IMR-90 (cell line): ENCODE measurements around the gene LRRTM4. TPM values are rescaled to one million over a fixed set of nuclear protein-coding genes. Genes with fewer than 3 reads are reported as not detected.

Source experiments
- ATAC-seq: fragments of 200-7000 bp; cut with Tn5 transposase; 2 replicates; pipeline ENCODE4 v1.9.1; 2020; ENCODE audit warnings: low read depth, mild to moderate bottlenecking, moderate library complexity
- BruUV-seq: library from RNA; stranded (reverse); fragments of 400-500 nt; replicated peaks from 2 replicates; lab custom pipeline; 2021; lab: Mats Ljungman, UMichigan
- CTCF ChIA-PET: fragments of 300-600 bp; formaldehyde crosslinking; extraction: SDS; loops from one replicate; lab custom pipeline; 2021; ENCODE audit warnings: antibody characterized with exemption; lab: Yijun Ruan, JAX
- POLR2A ChIA-PET: fragments of 300-600 bp; sonication (Branson Sonifier 250); formaldehyde crosslinking; loops from one replicate; lab custom pipeline; 2022; ENCODE audit warnings: antibody characterized with exemption; ENCODE audit not compliant: unreplicated experiment; lab: Charles Lee
- DNase-seq: peaks from one replicate; pipeline ENCODE4 v3.0.0; 2013
- H2AFZ ChIP-seq: replicated peaks from 2 replicates; pipeline ENCODE3; 2013; ENCODE audit warnings: low read length, mild to moderate bottlenecking; ENCODE audit not compliant: poor library complexity
- H2AK5ac ChIP-seq: 2 replicates; pipeline ENCODE4 v1.6.1; 2013; ENCODE audit warnings: low read depth, low read length, inconsistent platforms
- H2AK9ac ChIP-seq: replicated peaks from 2 replicates; pipeline ENCODE3; 2013; ENCODE audit warnings: mild to moderate bottlenecking, low read depth, low read length, moderate library complexity; ENCODE audit not compliant: poor library complexity
- H2BK120ac ChIP-seq: 2 replicates; pipeline ENCODE4 v1.6.1; 2013; ENCODE audit warnings: low read depth, low read length, inconsistent platforms
- H2BK15ac ChIP-seq: 3 replicates; pipeline ENCODE4 v1.6.1; 2013; ENCODE audit warnings: low read depth, low read length, inconsistent platforms
- H2BK20ac ChIP-seq: 2 replicates; pipeline ENCODE4 v1.6.1; 2013; ENCODE audit warnings: low read depth, mild to moderate bottlenecking, inconsistent platforms, low read length, moderate library complexity
- H2BK5ac ChIP-seq: 2 replicates; pipeline ENCODE4 v1.6.1; 2013; ENCODE audit warnings: mild to moderate bottlenecking, low read depth, low read length, inconsistent platforms; ENCODE audit not compliant: poor library complexity, severe bottlenecking
- H3K14ac ChIP-seq: replicated peaks from 2 replicates; pipeline ENCODE4 v1.6.1; 2013; ENCODE audit warnings: low read depth, low read length, inconsistent platforms
- H3K18ac ChIP-seq: 2 replicates; pipeline ENCODE4 v1.6.1; 2013; ENCODE audit warnings: low read depth, low read length, control low read depth
- H3K23ac ChIP-seq: 2 replicates; pipeline ENCODE4 v1.6.1; 2013; ENCODE audit warnings: low read depth, low read length, inconsistent platforms
- H3K27ac ChIP-seq: 2 replicates; pipeline ENCODE4 v1.5.1; 2013; ENCODE audit warnings: mild to moderate bottlenecking, control low read depth, low read length; ENCODE audit not compliant: insufficient read depth
- H3K27me3 ChIP-seq: 2 replicates; pipeline ENCODE4 v1.6.1; 2013; ENCODE audit warnings: low read length; ENCODE audit not compliant: control insufficient read depth, insufficient read depth
- H3K36me3 ChIP-seq: 2 replicates; pipeline ENCODE4 v1.6.1; 2013; ENCODE audit warnings: low read length, mixed read lengths; ENCODE audit not compliant: control insufficient read depth, insufficient read depth
- H3K4ac ChIP-seq: 2 replicates; pipeline ENCODE4 v1.6.1; 2013; ENCODE audit warnings: low read depth, low read length, inconsistent platforms
- H3K4me1 ChIP-seq: 2 replicates; pipeline ENCODE4 v1.6.1; 2013; ENCODE audit warnings: low read length, mixed read lengths; ENCODE audit not compliant: control insufficient read depth, insufficient read depth
- H3K4me2 ChIP-seq: 2 replicates; pipeline ENCODE4 v1.6.1; 2013; ENCODE audit warnings: low read depth, mild to moderate bottlenecking, control low read depth, low read length, moderate library complexity
- H3K4me3 ChIP-seq: 2 replicates; pipeline ENCODE4 v1.5.1; 2013; ENCODE audit warnings: low read depth, mild to moderate bottlenecking, control low read depth, low read length, moderate library complexity; ENCODE audit not compliant: insufficient read depth
- H3K56ac ChIP-seq: 2 replicates; pipeline ENCODE4 v1.6.1; 2013; ENCODE audit warnings: low read length, inconsistent platforms; ENCODE audit not compliant: insufficient read depth; ENCODE audit errors: extremely low read depth
- H3K79me1 ChIP-seq, 2 experiments: 2 replicates each; pipeline ENCODE4 v1.6.1; 2013; ENCODE audit warnings: low read length in 2 of 2, inconsistent platforms in 1 of 2, low read depth in 1 of 2
- H3K9ac ChIP-seq: 2 replicates; pipeline ENCODE4 v1.6.1; 2013; ENCODE audit warnings: low read depth, low read length, control low read depth
- H3K9me1 ChIP-seq: 2 replicates; pipeline ENCODE4 v1.6.1; 2013; ENCODE audit warnings: low read length, inconsistent platforms; ENCODE audit not compliant: insufficient read depth
- H3K9me3 ChIP-seq: 2 replicates; pipeline ENCODE4 v1.6.1; 2013; ENCODE audit warnings: low read length; ENCODE audit not compliant: control insufficient read depth, insufficient read depth
- H4K20me1 ChIP-seq: 2 replicates; pipeline ENCODE4 v1.6.1; 2013; ENCODE audit warnings: low read length, inconsistent platforms; ENCODE audit not compliant: insufficient read depth
- H4K5ac ChIP-seq: 2 replicates; pipeline ENCODE4 v1.6.1; 2013; ENCODE audit warnings: mild to moderate bottlenecking, low read depth, low read length, control low read depth
- H4K8ac ChIP-seq, 2 experiments: 2 replicates each; pipeline ENCODE4 v1.6.1; 2013; ENCODE audit warnings: low read depth in 2 of 2, low read length in 2 of 2, control low read depth in 1 of 2, inconsistent platforms in 1 of 2
- H4K91ac ChIP-seq: 2 replicates; pipeline ENCODE4 v1.6.1; 2013; ENCODE audit warnings: low read depth, low read length, inconsistent platforms; ENCODE audit not compliant: insufficient read depth
- BHLHE40 ChIP-seq: fragments of 150-350 bp; IDR thresholded peaks from 2 replicates; pipeline ENCODE4 v1.6.1; 2016; ENCODE audit warnings: mild to moderate bottlenecking, low read depth, low read length
- CEBPB ChIP-seq: IDR thresholded peaks from 2 replicates; pipeline ENCODE4 v1.6.1; 2012; ENCODE audit warnings: low read depth, low read length, improper control_type of control experiment
- CHD1 ChIP-seq: IDR thresholded peaks from 2 replicates; pipeline ENCODE4 v1.6.1; 2012; ENCODE audit warnings: low read depth, low read length, improper control_type of control experiment
- CTCF ChIP-seq: conservative IDR thresholded peaks from 2 replicates; pipeline ENCODE4 v1.5.1; 2012; ENCODE audit warnings: mild to moderate bottlenecking, low read depth, low read length, improper control_type of control experiment
- FOS ChIP-seq: fragments of 150-350 bp; IDR thresholded peaks from 2 replicates; pipeline ENCODE4 v1.6.1; 2016; ENCODE audit warnings: low read depth, low read length
- MAFK ChIP-seq: IDR thresholded peaks from 2 replicates; pipeline ENCODE4 v1.6.1; 2012; ENCODE audit warnings: low read depth, low read length, improper control_type of control experiment
- MAZ ChIP-seq: IDR thresholded peaks from 2 replicates; pipeline ENCODE4 v1.6.1; 2012; ENCODE audit warnings: low read depth, mild to moderate bottlenecking, low read length, improper control_type of control experiment, moderate library complexity, borderline replicate concordance
- MXI1 ChIP-seq: IDR thresholded peaks from 2 replicates; pipeline ENCODE4 v1.6.1; 2012; ENCODE audit warnings: low read depth, mild to moderate bottlenecking, low read length, moderate library complexity, borderline replicate concordance
- NFE2L2 ChIP-seq: fragments of 150-350 bp; IDR thresholded peaks from 2 replicates; pipeline ENCODE4 v1.6.1; 2016; ENCODE audit warnings: low read depth, mild to moderate bottlenecking, low read length
- POLR2A ChIP-seq: IDR thresholded peaks from 2 replicates; pipeline ENCODE4 v1.6.1; 2012; ENCODE audit warnings: mild to moderate bottlenecking, low read depth, low read length
- RAD21 ChIP-seq: IDR thresholded peaks from 2 replicates; pipeline ENCODE4 v1.6.1; 2012; ENCODE audit warnings: low read length, improper control_type of control experiment
- RCOR1 ChIP-seq: IDR thresholded peaks from 2 replicates; pipeline ENCODE4 v1.6.1; 2012; ENCODE audit warnings: mild to moderate bottlenecking, low read length, improper control_type of control experiment; ENCODE audit not compliant: insufficient replicate concordance
- RFX5 ChIP-seq: IDR thresholded peaks from 2 replicates; pipeline ENCODE4 v1.8.0; 2012; ENCODE audit warnings: low read depth, mild to moderate bottlenecking, low read length, moderate library complexity
- SMC3 ChIP-seq: fragments of 150-350 bp; IDR thresholded peaks from 2 replicates; pipeline ENCODE4 v1.6.1; 2016; ENCODE audit warnings: low read depth, mild to moderate bottlenecking, antibody characterized with exemption, low read length, moderate library complexity
- WGBS, 2 experiments: methylation state at CpG; one replicate each; pipeline versions ENCODE4 v1.1.5 to v1.1.7; 2013; ENCODE audit warnings: missing lambda C conversion rate in 2 of 2; ENCODE audit not compliant: insufficient read length in 1 of 2; ENCODE audit errors: extremely low coverage in 2 of 2; 5-methylcytosine and 5-hydroxymethylcytosine counted together
- dilution Hi-C: fragments of 300-500 bp; cut with HindIII; formaldehyde crosslinking; loops from one replicate; pipeline ENCODE4 v1.14.3; 2018; ENCODE audit warnings: low sequenced_read_pairs; ENCODE audit not compliant: unreplicated experiment
- in situ Hi-C: fragments of 300-500 bp; cut with MboI; formaldehyde crosslinking; loops from 3 replicates; pipeline ENCODE4 v1.14.3; 2019; ENCODE audit warnings: low sequenced_read_pairs, inconsistent platforms, mixed read lengths
- intact Hi-C: fragments of 100-400 bp; cut with micrococcal nuclease; formaldehyde crosslinking; loops from 2 replicates; pipeline ENCODE4 v1.10.0; 2022
- polyA plus RNA-seq, 3 experiments: library from polyadenylated mRNA; depleted of rRNA; stranded (reverse); fragments of >200 nt; gene quantifications; 2 replicates each; pipeline ENCODE4 v1.2.3, GENCODE V29; 2012; ENCODE audit warnings: low replicate concordance in 1 of 3
- total RNA-seq: library from RNA; depleted of rRNA; stranded (reverse); fragments of >200 nt; gene quantifications from 2 replicates; pipeline ENCODE4 v1.2.3, GENCODE V29; 2012
- TF ChIP-seq, protein P1 (sequence below): fragments of 150-350 bp; IDR thresholded peaks from 2 replicates; pipeline ENCODE4 v1.6.1; 2016; ENCODE audit warnings: low read depth, mild to moderate bottlenecking, low read length, moderate library complexity, borderline replicate concordance
- TF ChIP-seq, protein P2 (sequence below): fragments of 150-350 bp; IDR thresholded peaks from 2 replicates; pipeline ENCODE4 v1.6.1; 2017; ENCODE audit warnings: mild to moderate bottlenecking, antibody characterized with exemption, low read length, low read depth

Gene LRRTM4
- total and polyA plus RNA-seq, 2 of the 4 experiments (the other 2 are of a cell fraction) = not detected

DNA sequence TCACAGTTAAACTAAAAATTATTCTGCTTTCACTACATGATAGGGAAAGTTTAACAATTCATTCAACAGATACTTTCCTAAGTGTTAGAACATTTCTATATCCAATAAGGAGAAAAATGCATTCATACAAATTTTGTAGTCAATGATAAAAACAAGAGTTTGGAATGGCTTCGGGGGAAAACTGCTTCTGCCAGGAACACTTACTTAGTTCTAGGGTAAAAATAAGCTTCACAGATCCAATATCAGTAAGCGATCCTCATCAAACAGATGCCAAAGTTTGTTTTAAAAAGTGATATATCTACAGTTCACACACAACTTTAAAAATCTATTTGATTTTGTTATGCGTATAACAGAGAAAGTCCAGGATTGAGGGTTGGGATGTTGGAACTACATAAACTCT is 199.7 kb downstream of the LRRTM4 start:
- ChIA-PET POLR2A (no interaction called here), CTCF (no interaction called here)
- Histone ChIP-seq H3K79me1 (no peaks in the 10 kb centered on the region), H2AFZ (no peak overlapping the region), H3K23ac (no peak overlapping the region), H3K9ac (no peak overlapping the region), H4K91ac (no peak overlapping the region), H3K18ac (no peak overlapping the region), H3K4me3 (no peak overlapping the region), H2AK5ac (no peak overlapping the region), H3K27ac (no peak overlapping the region), H2BK120ac (no peak overlapping the region), H4K5ac (no peak overlapping the region), H3K4me1 (no peaks in the 10 kb centered on the region), H4K8ac (no peak overlapping the region), H3K27me3 (no peaks in the 10 kb centered on the region), H4K20me1 (no peaks in the 10 kb centered on the region), H2BK15ac (no peak overlapping the region), H3K36me3 (no peaks in the 10 kb centered on the region), H2AK9ac (no peak overlapping the region), H3K56ac (no peak overlapping the region), H3K4ac (no peak overlapping the region), H3K9me1 (no peaks in the 10 kb centered on the region), H3K14ac (no peak overlapping the region), H3K9me3 (0 out of 2 replicates have a peak, but pooled peaks cover 1% of the 10 kb centered on the region), H2BK5ac (no peak overlapping the region), H3K4me2 (no peak overlapping the region), H2BK20ac (no peak overlapping the region)
- DNase-seq (no peak), ATAC-seq (no peak)
- intact Hi-C loops (no loop called here), in situ Hi-C loops (no loop called here), dilution Hi-C loops (no loop called here)
- no TSS peak for BruUV-seq
- no CpG with 5 or more reads among the region's 3 CpGs for WGBS, 2 experiments
- TF ChIP-seq MAZ (no peak), FOS (no peak), CTCF (no peak), SMC3 (no peak), CEBPB (no peak), CHD1 (no peak), NFE2L2 (no peak), MXI1 (no peak), BHLHE40 (no peak), RCOR1 (no peak), POLR2A (no peak), MAFK (no peak), RFX5 (no peak), RAD21 (no peak)
- TF ChIP-seq, protein P1, sequence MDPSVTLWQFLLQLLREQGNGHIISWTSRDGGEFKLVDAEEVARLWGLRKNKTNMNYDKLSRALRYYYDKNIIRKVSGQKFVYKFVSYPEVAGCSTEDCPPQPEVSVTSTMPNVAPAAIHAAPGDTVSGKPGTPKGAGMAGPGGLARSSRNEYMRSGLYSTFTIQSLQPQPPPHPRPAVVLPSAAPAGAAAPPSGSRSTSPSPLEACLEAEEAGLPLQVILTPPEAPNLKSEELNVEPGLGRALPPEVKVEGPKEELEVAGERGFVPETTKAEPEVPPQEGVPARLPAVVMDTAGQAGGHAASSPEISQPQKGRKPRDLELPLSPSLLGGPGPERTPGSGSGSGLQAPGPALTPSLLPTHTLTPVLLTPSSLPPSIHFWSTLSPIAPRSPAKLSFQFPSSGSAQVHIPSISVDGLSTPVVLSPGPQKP = no peak
- TF ChIP-seq, protein P2, sequence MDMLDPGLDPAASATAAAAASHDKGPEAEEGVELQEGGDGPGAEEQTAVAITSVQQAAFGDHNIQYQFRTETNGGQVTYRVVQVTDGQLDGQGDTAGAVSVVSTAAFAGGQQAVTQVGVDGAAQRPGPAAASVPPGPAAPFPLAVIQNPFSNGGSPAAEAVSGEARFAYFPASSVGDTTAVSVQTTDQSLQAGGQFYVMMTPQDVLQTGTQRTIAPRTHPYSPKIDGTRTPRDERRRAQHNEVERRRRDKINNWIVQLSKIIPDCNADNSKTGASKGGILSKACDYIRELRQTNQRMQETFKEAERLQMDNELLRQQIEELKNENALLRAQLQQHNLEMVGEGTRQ = no peak
